Neural progenitor cell (in vitro differentiated cells): ENCODE results near the gene PDLIM5. TPM values are rescaled to one million over a fixed set of nuclear protein-coding genes. Genes with fewer than 3 reads are reported as not detected.
A peak's percentile ranks its signal among the peaks of the same experiment; 100 is the strongest.

Experiments used
- DNase-seq: peaks from one replicate; pipeline ENCODE4 v3.0.0-alpha.2; 2016; ENCODE audit warnings: low spot score
- H2AFZ ChIP-seq: fragments of 200-600 bp; sonication (generic); replicated peaks from 2 replicates; pipeline ENCODE4 v1.6.1; 2016; ENCODE audit warnings: antibody characterized with exemption
- H3F3A ChIP-seq: fragments of 200-600 bp; sonication (generic); 2 replicates; pipeline ENCODE4 v1.6.1; 2016; ENCODE audit warnings: antibody characterized with exemption, low read depth
- H3K27ac ChIP-seq: fragments of 200-600 bp; sonication (generic); 2 replicates; pipeline ENCODE4 v1.5.1; 2016; ENCODE audit warnings: mild to moderate bottlenecking
- H3K27me3 ChIP-seq: fragments of 200-600 bp; sonication (generic); 2 replicates; pipeline ENCODE4 v1.6.1; 2016; ENCODE audit warnings: mild to moderate bottlenecking, moderate library complexity
- H3K36me3 ChIP-seq: fragments of 200-600 bp; sonication (generic); 2 replicates; pipeline ENCODE4 v1.5.1; 2016
- H3K4me1 ChIP-seq: fragments of 200-600 bp; sonication (generic); 2 replicates; pipeline ENCODE4 v1.6.1; 2016; ENCODE audit warnings: mixed run types
- H3K4me2 ChIP-seq: fragments of 200-600 bp; sonication (generic); 2 replicates; pipeline ENCODE4 v1.6.1; 2016
- H3K4me3 ChIP-seq: fragments of 200-600 bp; sonication (generic); 2 replicates; pipeline ENCODE4 v1.5.1; 2016
- H3K79me2 ChIP-seq: fragments of 200-600 bp; sonication (generic); 2 replicates; pipeline ENCODE4 v1.6.1; 2016; ENCODE audit warnings: low read depth
- H3K9ac ChIP-seq: fragments of 200-600 bp; sonication (generic); 2 replicates; pipeline ENCODE4 v1.6.1; 2016
- H3K9me3 ChIP-seq: fragments of 200-600 bp; sonication (generic); 2 replicates; pipeline ENCODE4 v1.5.1; 2016; ENCODE audit warnings: low read depth
- H4K20me1 ChIP-seq: fragments of 200-600 bp; sonication (generic); 2 replicates; pipeline ENCODE4 v1.6.1; 2016; ENCODE audit warnings: low read depth
- H3K27ac Mint-ChIP-seq: 3 replicates; pipeline ENCODE4 v1.8.0; 2021; ENCODE audit warnings: mixed read lengths
- H3K27me3 Mint-ChIP-seq: 2 replicates; pipeline ENCODE4 v1.8.0; 2022; ENCODE audit warnings: low read depth, mild to moderate bottlenecking, inconsistent platforms, moderate library complexity, mixed read lengths; ENCODE audit not compliant: insufficient read depth
- H3K36me3 Mint-ChIP-seq: 3 replicates; pipeline ENCODE4 v1.8.0; 2021; ENCODE audit warnings: mixed read lengths
- H3K4me1 Mint-ChIP-seq: 3 replicates; pipeline ENCODE4 v1.8.0; 2021; ENCODE audit warnings: mixed read lengths
- H3K4me3 Mint-ChIP-seq: 3 replicates; pipeline ENCODE4 v1.8.0; 2021; ENCODE audit warnings: mild to moderate bottlenecking, moderate library complexity, mixed read lengths
- H3K9me3 Mint-ChIP-seq: 3 replicates; pipeline ENCODE4 v1.8.0; 2020; ENCODE audit warnings: mixed read lengths
- CTCF ChIP-seq: fragments of 200-600 bp; sonication (generic); IDR thresholded peaks from 2 replicates; pipeline ENCODE4 v1.5.1; 2017; ENCODE audit warnings: antibody characterized with exemption, mild to moderate bottlenecking
- EZH2 ChIP-seq: fragments of 200-600 bp; sonication (generic); IDR thresholded peaks from 2 replicates; pipeline ENCODE4 v1.6.1; 2017; ENCODE audit warnings: antibody characterized with exemption, mild to moderate bottlenecking, moderate library complexity
- EZH2phosphoT487 ChIP-seq: fragments of 200-600 bp; sonication (generic); IDR thresholded peaks from 2 replicates; pipeline ENCODE4 v1.6.1; 2017; ENCODE audit warnings: antibody characterized with exemption
- total RNA-seq: library from RNA; depleted of rRNA; stranded (reverse); fragments of >200 nt; gene quantifications from 2 replicates; pipeline ENCODE4 v1.2.3, GENCODE V29; 2015; ENCODE audit warnings: low replicate concordance

PDLIM5 gene
- total RNA-seq, 1 donor from 2014 or later, result 68.4 TPM

GRCh38 chr4:94428884-94429283 lies 22.9 kb upstream of the PDLIM5 start:
- Mint-ChIP-seq H3K4me3 (no peak overlapping the region), H3K4me1 (no peaks in the 10 kb centered on the region), H3K9me3 (peaks cover 25% of the 10 kb centered on the region), H3K36me3 (no peaks in the 10 kb centered on the region), H3K27me3 (peaks cover 8% of the 10 kb centered on the region), H3K27ac (no peak overlapping the region)
- Histone ChIP-seq H3K79me2 (no peaks in the 10 kb centered on the region), H2AFZ (no peak overlapping the region), H3K36me3 (peaks cover 5% of the 10 kb centered on the region), H3K4me2 (no peak overlapping the region), H3K4me3 (no peak overlapping the region), H3K9ac (no peak overlapping the region), H3K27ac (no peak overlapping the region), H3K27me3 (no peaks in the 10 kb centered on the region), H3K4me1 (no peaks in the 10 kb centered on the region), H3F3A (no peaks in the 10 kb centered on the region), H4K20me1 (no peaks in the 10 kb centered on the region), H3K9me3 (peaks cover 17% of the 10 kb centered on the region)
- TF ChIP-seq EZH2phosphoT487 (no peak), CTCF (no peak), EZH2 (no peak)
- DNase-seq, result no peak

- H3K27me3 Mint-ChIP-seq, result peaks cover 8% of the 10 kb centered on the region
- no peaks in the 10 kb centered on the region for H3K79me2 ChIP-seq
- H2AFZ ChIP-seq, result peak overlapping the region; percentile 15
- H3K4me2 ChIP-seq, result no peak overlapping the region
- H3F3A ChIP-seq, result no peaks in the 10 kb centered on the region
- DNase-seq, result no peak
- H3K27me3 ChIP-seq, result no peaks in the 10 kb centered on the region
- H3K27ac Mint-ChIP-seq, result no peak overlapping the region
- TF ChIP-seq CTCF, result no peak
- TF ChIP-seq EZH2, result no peak
- TF ChIP-seq EZH2phosphoT487, result no peak
- H3K9ac ChIP-seq, result no peak overlapping the region
- H3K36me3 Mint-ChIP-seq, result no peaks in the 10 kb centered on the region
- H3K4me1 ChIP-seq, result no peaks in the 10 kb centered on the region
- H3K4me3 ChIP-seq, result no peak overlapping the region
- H3K36me3 ChIP-seq, result peaks cover 5% of the 10 kb centered on the region
- H3K9me3 Mint-ChIP-seq, result peaks cover 15% of the 10 kb centered on the region
- H3K4me1 Mint-ChIP-seq, result no peaks in the 10 kb centered on the region
- H3K4me3 Mint-ChIP-seq, result no peak overlapping the region
- H3K27ac ChIP-seq, result no peak overlapping the region
- peaks cover 17% of the 10 kb centered on the region for H3K9me3 ChIP-seq
- H4K20me1 ChIP-seq, result no peaks in the 10 kb centered on the region
These were observed 21.3 kb upstream of the PDLIM5 start for GRCh38 chr4:94430406-94430805.

- Mint-ChIP-seq H3K9me3 (peaks cover 10% of the 10 kb centered on the region), H3K36me3 (no peaks in the 10 kb centered on the region), H3K27me3 (peaks cover 8% of the 10 kb centered on the region), H3K27ac (no peak overlapping the region), H3K4me1 (no peaks in the 10 kb centered on the region), H3K4me3 (no peak overlapping the region)
- Histone ChIP-seq H3K4me3 (no peak overlapping the region), H4K20me1 (no peaks in the 10 kb centered on the region), H3K27me3 (no peaks in the 10 kb centered on the region), H3K27ac (no peak overlapping the region), H3K36me3 (no peaks in the 10 kb centered on the region), H3F3A (no peaks in the 10 kb centered on the region), H3K9ac (no peak overlapping the region), H3K4me1 (peaks cover 5% of the 10 kb centered on the region), H3K9me3 (peaks cover 10% of the 10 kb centered on the region), H2AFZ (no peak overlapping the region), H3K4me2 (no peak overlapping the region), H3K79me2 (no peaks in the 10 kb centered on the region)
- no peak for TF ChIP-seq EZH2phosphoT487
- no peak for TF ChIP-seq CTCF
- no peak for TF ChIP-seq EZH2
- no peak for DNase-seq
These were observed 20.4 kb upstream of the PDLIM5 start for GRCh38 chr4:94431388-94431787.
